Coronary artery (tissue), 2 donors: ENCODE results near the gene MRPS6.

Source experiments
- DNase-seq: peaks from one replicate; pipeline ENCODE4 v3.0.0-alpha.2; 2017; ENCODE audit warnings: low spot score
- H3K27ac ChIP-seq, 2 donors: fragments of 200-600 bp; sonication (generic); one replicate each; pipeline ENCODE4 v1.5.1; 2016 to 2019
- H3K4me3 ChIP-seq: fragments of 200-600 bp; sonication (generic); 2 replicates; pipeline ENCODE4 v1.5.1; 2016; ENCODE audit warnings: mild to moderate bottlenecking, moderate library complexity
- TF ChIP-seq, protein P1 (sequence below): fragments of 200-600 bp; sonication (generic); IDR thresholded peaks from one replicate; pipeline ENCODE4 v1.5.1; 2019; ENCODE audit warnings: antibody characterized with exemption

MRPS6 gene

DNA sequence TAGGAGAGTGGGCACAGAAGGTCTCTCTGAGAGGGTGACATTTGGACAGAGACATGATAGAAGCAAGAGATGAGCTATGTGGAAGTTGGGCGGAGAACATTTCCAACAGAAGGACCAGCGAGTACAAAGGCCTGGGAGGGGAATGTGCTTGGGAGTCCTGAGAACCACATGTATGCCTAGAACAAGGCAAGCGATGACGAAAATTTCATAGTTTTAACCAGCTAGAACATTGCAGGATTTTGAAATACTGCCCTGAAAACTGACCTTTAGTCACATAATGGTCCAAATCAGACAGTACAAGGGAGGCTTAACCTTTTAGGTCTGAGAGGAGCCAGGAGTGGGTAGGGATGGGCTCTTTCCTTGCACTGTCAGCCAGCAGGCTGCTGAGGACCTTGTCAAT, 68.0 kb downstream of the MRPS6 start:
- no peak for DNase-seq
- no peak overlapping the region for H3K27ac ChIP-seq
- no peak overlapping the region for H3K4me3 ChIP-seq
- TF ChIP-seq, protein P1, sequence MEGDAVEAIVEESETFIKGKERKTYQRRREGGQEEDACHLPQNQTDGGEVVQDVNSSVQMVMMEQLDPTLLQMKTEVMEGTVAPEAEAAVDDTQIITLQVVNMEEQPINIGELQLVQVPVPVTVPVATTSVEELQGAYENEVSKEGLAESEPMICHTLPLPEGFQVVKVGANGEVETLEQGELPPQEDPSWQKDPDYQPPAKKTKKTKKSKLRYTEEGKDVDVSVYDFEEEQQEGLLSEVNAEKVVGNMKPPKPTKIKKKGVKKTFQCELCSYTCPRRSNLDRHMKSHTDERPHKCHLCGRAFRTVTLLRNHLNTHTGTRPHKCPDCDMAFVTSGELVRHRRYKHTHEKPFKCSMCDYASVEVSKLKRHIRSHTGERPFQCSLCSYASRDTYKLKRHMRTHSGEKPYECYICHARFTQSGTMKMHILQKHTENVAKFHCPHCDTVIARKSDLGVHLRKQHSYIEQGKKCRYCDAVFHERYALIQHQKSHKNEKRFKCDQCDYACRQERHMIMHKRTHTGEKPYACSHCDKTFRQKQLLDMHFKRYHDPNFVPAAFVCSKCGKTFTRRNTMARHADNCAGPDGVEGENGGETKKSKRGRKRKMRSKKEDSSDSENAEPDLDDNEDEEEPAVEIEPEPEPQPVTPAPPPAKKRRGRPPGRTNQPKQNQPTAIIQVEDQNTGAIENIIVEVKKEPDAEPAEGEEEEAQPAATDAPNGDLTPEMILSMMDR = no peak

DNA sequence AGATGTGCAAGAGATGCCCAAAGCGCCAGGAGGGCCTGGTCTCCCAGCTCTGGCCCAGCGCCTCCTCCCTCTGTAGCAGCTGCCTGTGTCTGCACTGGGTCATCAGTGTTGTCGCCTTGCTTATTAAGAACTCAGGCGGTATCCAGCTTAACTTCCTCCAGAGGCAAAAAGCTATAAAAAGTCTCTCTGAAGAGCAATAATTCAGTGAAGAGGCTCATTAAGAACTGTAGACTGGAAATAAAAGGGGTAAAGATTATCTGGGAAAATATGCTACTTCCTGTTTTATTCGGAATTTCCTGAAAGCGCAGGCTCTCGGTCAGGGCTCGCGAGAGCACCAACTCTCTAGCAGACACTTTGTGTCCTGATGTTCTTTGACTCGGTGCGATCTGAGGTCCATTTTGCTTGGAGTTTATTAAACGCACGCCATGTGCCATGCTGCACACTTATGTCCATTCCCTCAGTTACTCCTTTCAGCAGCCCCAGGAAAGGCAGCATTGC, 70.4 kb downstream of the MRPS6 start:
- TF ChIP-seq, protein P1 = no peak
- Histone ChIP-seq H3K4me3 (no peak overlapping the region), H3K27ac (no peak overlapping the region)
- DNase-seq = no peak

- TF ChIP-seq, protein P1 = no peak
Observed at GRCh38 chr21:34144224-34144623, 70.8 kb downstream of the MRPS6 start.

DNA sequence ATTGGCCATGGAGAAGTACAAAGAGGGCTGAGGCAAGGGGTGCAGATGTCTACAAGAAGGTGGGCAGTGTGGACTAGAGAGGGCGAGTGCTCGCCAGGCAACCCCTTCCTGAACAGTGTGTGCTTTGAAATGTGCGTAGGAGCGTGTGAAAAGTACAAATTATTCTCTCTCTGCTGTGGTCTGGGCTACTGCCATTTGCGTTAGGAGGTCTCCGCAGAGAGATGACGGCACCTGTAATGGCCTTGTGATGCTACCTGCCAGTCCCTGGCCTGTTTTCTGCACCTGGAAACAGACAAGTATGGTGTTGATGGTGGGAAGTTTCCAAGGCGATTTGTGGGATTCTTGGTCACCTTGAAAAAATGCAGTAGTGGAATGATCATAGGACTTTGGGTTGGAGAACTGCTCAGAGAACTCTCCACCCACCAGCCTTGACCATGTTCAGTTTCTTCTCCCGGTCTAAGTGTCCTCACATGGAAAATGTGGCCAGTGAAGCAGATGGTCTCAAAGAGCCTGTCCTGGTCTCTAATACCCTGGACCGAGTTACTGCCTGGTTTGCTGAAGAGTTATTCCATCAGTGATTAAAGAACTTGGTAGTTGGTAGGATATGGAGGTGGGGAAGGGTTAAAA, 74.5 kb downstream of the MRPS6 start:
- Histone ChIP-seq H3K27ac (peak overlapping the region in 1 of 2 donors; percentile 49), H3K4me3 (no peak overlapping the region)
- TF ChIP-seq, protein P1 = no peak
- DNase-seq = no peak

More at GRCh38 chr21:34144224-34144623, 70.8 kb downstream of the MRPS6 start:
- Histone ChIP-seq H3K4me3 (no peak overlapping the region), H3K27ac (no peak overlapping the region)
- DNase-seq = no peak

- H3K4me3 ChIP-seq = no peak overlapping the region
- DNase-seq = no peak
- TF ChIP-seq, protein P1 = no peak
- peak overlapping the region in 1 of 2 donors; percentile 49 for H3K27ac ChIP-seq
Observed at GRCh38 chr21:34148419-34148804, 75.0 kb downstream of the MRPS6 start.

- DNase-seq = no peak
- TF ChIP-seq, protein P1 = no peak
- H3K27ac ChIP-seq = peak overlapping the region in 1 of 2 donors; percentile 49
- H3K4me3 ChIP-seq = no peak overlapping the region
Observed at GRCh38 chr21:34148826-34149558, 75.6 kb downstream of the MRPS6 start.

- DNase-seq = no peak
- TF ChIP-seq, protein P1 = no peak
- H3K27ac ChIP-seq = no peak overlapping the region
- H3K4me3 ChIP-seq = no peak overlapping the region
Observed at GRCh38 chr21:34152500-34152899, 79.1 kb downstream of the MRPS6 start.
